Testis (tissue), 3 donors: ENCODE results near the gene TLE3. TPM values are rescaled to one million over a fixed set of nuclear protein-coding genes. Genes with fewer than 3 reads are reported as not detected.

Source experiments
- DNase-seq: peaks from one replicate; pipeline ENCODE4 v3.0.0-alpha.2; 2019
- H3K27ac ChIP-seq, 2 donors: fragments of 200-600 bp; sonication (generic); one replicate each; pipeline ENCODE4 v1.5.1; 2019
- H3K27me3 ChIP-seq: fragments of 200-600 bp; sonication (generic); one replicate; pipeline ENCODE4 v1.5.1; 2019
- H3K36me3 ChIP-seq: fragments of 200-600 bp; sonication (generic); one replicate; pipeline ENCODE4 v1.5.1; 2017; ENCODE audit warnings: low read depth; ENCODE audit errors: missing control alignments
- H3K4me1 ChIP-seq: fragments of 200-600 bp; sonication (generic); one replicate; pipeline ENCODE4 v1.5.1; 2019
- H3K4me3 ChIP-seq, 2 donors: fragments of 200-600 bp; sonication (generic); one replicate each; pipeline ENCODE4 v1.5.1; 2017 to 2019
- H3K9me3 ChIP-seq: fragments of 200-600 bp; sonication (generic); one replicate; pipeline ENCODE4 v1.5.1; 2017
- POLR2A ChIP-seq: fragments of 450-650 bp; IDR thresholded peaks from one replicate; pipeline ENCODE4 v1.6.1; 2017; ENCODE audit warnings: antibody characterized with exemption, mild to moderate bottlenecking, moderate library complexity
- WGBS, 2 donors: methylation state at CpG; one replicate each; pipeline ENCODE4 v1.1.5; 2018; 5-methylcytosine and 5-hydroxymethylcytosine counted together
- intact Hi-C: fragments of 100-400 bp; cut with DNase I; formaldehyde crosslinking; loops from one replicate; pipeline ENCODE4 v1.15.1; 2023; ENCODE audit warnings: low total_unique reads
- polyA plus RNA-seq: library from polyadenylated mRNA; stranded (reverse); fragments of 350-450 nt; fragmentation: Illumina TruSeq; extraction: RNeasy Lipid Tissue Mini Kit (QIAGEN cat#74804); gene quantifications from one replicate; pipeline ENCODE4 v1.2.3, GENCODE V29; 2014; ENCODE audit warnings: low read depth, low replicate concordance; ENCODE audit not compliant: insufficient read depth
- total RNA-seq, 2 donors: library from RNA; depleted of rRNA; stranded (reverse); fragments of >200 nt; gene quantifications; one replicate each; pipeline ENCODE4 v1.2.3, GENCODE V29; 2016
- TF ChIP-seq, protein P1 (sequence below), 3 experiments: fragments of 450-650 bp in 2 of 3; fragments of 200-600 bp in 1 of 3; sonication (generic) in 1 of 3; IDR thresholded peaks; one replicate each; pipeline ENCODE4 v1.5.1; 2016 to 2019; ENCODE audit warnings: antibody characterized with exemption in 3 of 3, mild to moderate bottlenecking in 2 of 3, moderate library complexity in 1 of 3

Gene TLE3
- total and polyA plus RNA-seq, 3 donors from 2014 or later, result 60.5 to 139 (median 99.5) TPM

DNA sequence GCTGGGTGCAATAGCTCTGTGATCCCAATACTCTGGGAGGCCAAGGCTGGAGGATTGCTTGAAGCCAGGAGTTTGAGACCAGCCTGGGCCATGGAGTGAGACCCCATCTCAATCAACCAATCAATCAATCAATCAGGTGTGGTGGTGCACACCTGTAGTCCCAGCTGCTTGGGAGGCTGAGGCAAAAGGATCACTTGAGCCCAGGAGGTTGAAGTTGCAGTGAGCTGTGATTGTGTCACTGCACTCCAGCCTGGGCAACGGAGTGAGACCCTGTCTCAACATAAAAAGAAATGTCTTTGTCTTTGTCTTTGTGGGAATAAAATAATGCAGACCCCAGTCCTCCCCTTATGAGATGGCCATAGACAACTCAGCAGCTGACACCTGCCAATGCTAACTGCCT, 34.9 kb upstream of the TLE3 start:
- WGBS, 2 donors, result 92 to 100% methylated on average over 1 of the region's 1 CpG
- DNase-seq, result no peak
- intact Hi-C loops, result no loop called here
- Histone ChIP-seq H3K9me3 (no peaks in the 10 kb centered on the region), H3K4me1 (no peaks in the 10 kb centered on the region), H3K36me3 (no peaks in the 10 kb centered on the region), H3K4me3 (no peak overlapping the region), H3K27ac (no peak overlapping the region), H3K27me3 (no peaks in the 10 kb centered on the region)
- TF ChIP-seq, protein P1, sequence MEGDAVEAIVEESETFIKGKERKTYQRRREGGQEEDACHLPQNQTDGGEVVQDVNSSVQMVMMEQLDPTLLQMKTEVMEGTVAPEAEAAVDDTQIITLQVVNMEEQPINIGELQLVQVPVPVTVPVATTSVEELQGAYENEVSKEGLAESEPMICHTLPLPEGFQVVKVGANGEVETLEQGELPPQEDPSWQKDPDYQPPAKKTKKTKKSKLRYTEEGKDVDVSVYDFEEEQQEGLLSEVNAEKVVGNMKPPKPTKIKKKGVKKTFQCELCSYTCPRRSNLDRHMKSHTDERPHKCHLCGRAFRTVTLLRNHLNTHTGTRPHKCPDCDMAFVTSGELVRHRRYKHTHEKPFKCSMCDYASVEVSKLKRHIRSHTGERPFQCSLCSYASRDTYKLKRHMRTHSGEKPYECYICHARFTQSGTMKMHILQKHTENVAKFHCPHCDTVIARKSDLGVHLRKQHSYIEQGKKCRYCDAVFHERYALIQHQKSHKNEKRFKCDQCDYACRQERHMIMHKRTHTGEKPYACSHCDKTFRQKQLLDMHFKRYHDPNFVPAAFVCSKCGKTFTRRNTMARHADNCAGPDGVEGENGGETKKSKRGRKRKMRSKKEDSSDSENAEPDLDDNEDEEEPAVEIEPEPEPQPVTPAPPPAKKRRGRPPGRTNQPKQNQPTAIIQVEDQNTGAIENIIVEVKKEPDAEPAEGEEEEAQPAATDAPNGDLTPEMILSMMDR (IDR thresholded peaks at IDR 0.05), result no peak
- no peak for TF ChIP-seq POLR2A

DNA sequence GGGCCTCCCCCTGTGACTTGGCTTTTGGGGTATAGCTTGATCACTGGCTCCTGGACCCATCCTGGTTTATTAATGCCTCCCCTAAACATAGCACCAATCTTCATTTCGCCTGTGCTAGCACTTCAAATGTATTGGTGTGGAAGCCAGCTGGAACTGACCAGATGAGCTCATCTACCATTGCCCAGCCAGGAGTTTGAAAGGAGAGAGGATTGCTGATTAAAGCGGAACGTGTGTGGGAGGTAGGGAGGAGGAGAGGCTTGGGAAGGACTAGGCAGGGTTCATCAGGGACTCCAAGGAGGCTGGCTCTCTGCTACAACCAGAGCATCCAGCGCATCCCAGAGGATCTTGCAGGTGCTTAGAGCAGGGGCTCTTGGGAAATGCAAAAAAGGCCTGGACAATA, 34.4 kb upstream of the TLE3 start:
- no peak for TF ChIP-seq POLR2A
- TF ChIP-seq, protein P1 (IDR thresholded peaks at IDR 0.05), result no peak
- no peak overlapping the region for H3K27ac ChIP-seq
- no peaks in the 10 kb centered on the region for H3K4me1 ChIP-seq
- no peaks in the 10 kb centered on the region for H3K36me3 ChIP-seq
- intact Hi-C loops, result no loop called here
- H3K4me3 ChIP-seq, result no peak overlapping the region
- no peaks in the 10 kb centered on the region for H3K27me3 ChIP-seq
- DNase-seq, result peak; percentile 69
- 42 to 67% methylated on average over 4 of the region's 4 CpGs for WGBS, 2 donors
- H3K9me3 ChIP-seq, result no peaks in the 10 kb centered on the region

DNA sequence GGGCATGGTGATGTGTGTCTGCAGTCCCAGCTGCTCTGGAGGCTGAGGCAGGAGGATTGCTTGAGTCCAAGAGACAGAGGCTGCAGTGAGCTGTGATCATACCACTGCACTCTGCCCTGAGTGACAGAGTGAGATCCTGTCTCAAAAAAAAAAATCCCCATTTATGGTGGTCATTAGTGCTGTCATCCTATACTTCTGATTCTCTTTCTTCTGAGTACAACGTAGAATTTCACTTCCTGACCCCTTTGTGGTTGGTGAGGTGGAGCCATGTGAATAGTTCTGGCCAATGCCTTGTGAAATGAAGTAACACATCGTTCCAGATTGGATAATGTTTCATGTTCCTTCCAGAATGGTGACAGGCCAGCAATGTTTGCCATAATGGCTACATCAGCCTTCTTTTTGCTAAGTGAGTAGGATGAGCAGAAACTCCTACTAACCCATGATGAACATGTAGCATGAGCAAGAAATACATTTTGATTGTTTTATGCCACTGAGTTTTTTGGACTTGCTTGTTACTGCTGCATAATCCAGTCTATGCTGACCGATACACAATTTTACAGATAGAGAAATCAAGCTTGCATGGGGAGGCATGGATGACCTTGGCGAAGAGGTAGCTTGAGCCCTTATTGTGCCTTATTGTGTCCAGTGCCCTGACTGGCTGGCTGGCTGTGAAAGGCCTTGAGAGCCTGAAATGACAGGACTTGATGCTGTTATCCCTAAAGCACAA, 30.9 kb upstream of the TLE3 start:
- 84 to 87% methylated on average over 4 of the region's 4 CpGs for WGBS, 2 donors
- H3K9me3 ChIP-seq, result no peaks in the 10 kb centered on the region
- intact Hi-C loops, result no loop called here
- TF ChIP-seq POLR2A, result no peak
- TF ChIP-seq, protein P1 (IDR thresholded peaks at IDR 0.05), result no peak
- no peak overlapping the region for H3K4me3 ChIP-seq
- H3K27me3 ChIP-seq, result no peaks in the 10 kb centered on the region
- no peak for DNase-seq
- no peaks in the 10 kb centered on the region for H3K36me3 ChIP-seq
- no peaks in the 10 kb centered on the region for H3K4me1 ChIP-seq
- no peak overlapping the region for H3K27ac ChIP-seq

DNA sequence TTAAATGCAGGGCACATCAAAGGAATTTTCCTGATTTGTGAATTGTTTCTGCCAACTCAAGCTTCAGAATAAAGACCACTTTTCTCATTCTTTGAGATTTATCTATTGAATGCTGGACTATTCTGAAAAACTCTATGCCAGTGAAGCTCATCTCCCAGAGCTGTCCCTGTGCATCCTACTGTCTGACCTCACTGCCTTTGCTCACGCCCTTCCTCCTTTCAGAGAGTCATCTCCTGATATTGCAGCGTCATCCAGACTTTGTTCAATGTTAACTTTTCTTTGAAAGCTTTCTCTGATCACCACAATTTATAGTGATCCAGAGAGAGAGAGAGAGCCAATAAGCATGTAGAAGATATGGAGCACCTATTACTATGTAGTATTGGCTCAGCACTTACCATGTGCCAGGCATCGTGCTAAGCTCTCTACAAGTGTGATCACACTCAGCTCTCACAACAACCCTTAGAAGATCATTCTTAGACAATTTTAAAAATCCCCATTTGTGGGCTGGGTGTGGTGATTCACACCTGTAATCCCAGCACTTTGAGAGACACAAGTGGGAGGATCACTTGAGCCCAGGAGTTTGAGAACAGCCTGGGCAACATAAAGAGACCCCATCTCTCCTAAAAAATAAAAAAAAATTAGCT, 30.2 kb upstream of the TLE3 start:
- 67 to 78% methylated on average over 3 of the region's 3 CpGs for WGBS, 2 donors
- Histone ChIP-seq H3K27me3 (no peaks in the 10 kb centered on the region), H3K36me3 (no peaks in the 10 kb centered on the region), H3K27ac (no peak overlapping the region), H3K4me1 (no peaks in the 10 kb centered on the region), H3K4me3 (no peak overlapping the region), H3K9me3 (no peaks in the 10 kb centered on the region)
- DNase-seq, result no peak
- TF ChIP-seq, protein P1 (IDR thresholded peaks at IDR 0.05), result no peak
- TF ChIP-seq POLR2A, result no peak
- intact Hi-C loops, result no loop called here
